ENCODE data around the gene NEU3. TPM values are rescaled to one million over a fixed set of nuclear protein-coding genes. Genes with fewer than 3 reads are reported as not detected.
A peak's percentile ranks its signal among the peaks of the same experiment; 100 is the strongest.
"Not testable (repeated sequence)": the region's sequence is repeated elsewhere in the genome, so short reads cannot be mapped to it uniquely, and the experiment has no call there.

Gene NEU3
- polyA plus RNA-seq, 1 donor = 21.2 TPM

GRCh38 chr11:74984730-74985129 lies 4.0 kb upstream of the NEU3 start:
- DNase-seq = no peak

- DNase-seq = peak; percentile 3
Observed at GRCh38 chr11:74989260-74989638, 516 bp downstream of the NEU3 start.

GRCh38 chr11:74990150-74990549 lies 1.4 kb downstream of the NEU3 start:
- DNase-seq = not testable (repeated sequence)

GRCh38 chr11:74990941-74991340 lies 2.2 kb downstream of the NEU3 start:
- no peak for DNase-seq

- DNase-seq = no peak
Observed at GRCh38 chr11:74992852-74993251, 4.1 kb downstream of the NEU3 start.

GRCh38 chr11:75000975-75001354 lies 12.2 kb downstream of the NEU3 start:
- no peak for DNase-seq

- no peak for DNase-seq
Observed at GRCh38 chr11:75001686-75002085, 13.0 kb downstream of the NEU3 start.

- DNase-seq = no peak
Observed at GRCh38 chr11:75002516-75002915, 13.8 kb downstream of the NEU3 start.

GRCh38 chr11:75004215-75004614 lies 15.5 kb downstream of the NEU3 start:
- no peak for DNase-seq

- DNase-seq = no peak
Observed at GRCh38 chr11:75011357-75011756, 22.6 kb downstream of the NEU3 start.

GRCh38 chr11:75011872-75012271 lies 23.1 kb downstream of the NEU3 start:
- no peak for DNase-seq

GRCh38 chr11:75013051-75013450 lies 24.3 kb downstream of the NEU3 start:
- DNase-seq = no peak

GRCh38 chr11:75014129-75014528 lies 25.4 kb downstream of the NEU3 start:
- peak; percentile 6 for DNase-seq

- not testable (repeated sequence) for DNase-seq
Observed at GRCh38 chr11:75019200-75019599, 30.5 kb downstream of the NEU3 start.

- not testable (repeated sequence) for DNase-seq
Observed at GRCh38 chr11:75020328-75020727, 31.6 kb downstream of the NEU3 start.

GRCh38 chr11:75022296-75022695 lies 33.6 kb downstream of the NEU3 start:
- no peak for DNase-seq

- DNase-seq = peak; percentile 56
Observed at GRCh38 chr11:75022759-75023396, 34.1 kb downstream of the NEU3 start.

GRCh38 chr11:75023446-75024067 lies 34.8 kb downstream of the NEU3 start:
- DNase-seq = no peak

GRCh38 chr11:75024068-75024449 lies 35.3 kb downstream of the NEU3 start:
- DNase-seq = no peak

GRCh38 chr11:75024764-75025211 lies 36.1 kb downstream of the NEU3 start:
- no peak for DNase-seq

- no peak for DNase-seq
Observed at GRCh38 chr11:75025561-75025960, 36.8 kb downstream of the NEU3 start.

- DNase-seq = no peak
Observed at GRCh38 chr11:75028321-75028720, 39.6 kb downstream of the NEU3 start.

GRCh38 chr11:75028724-75029123 lies 40.0 kb downstream of the NEU3 start:
- no peak for DNase-seq

GRCh38 chr11:75029836-75030631 lies 41.3 kb downstream of the NEU3 start:
- DNase-seq = no peak
